ENCODE measurements around the gene THOC1.

GRCh38 chr18:248053-248452 lies 19.8 kb downstream of the THOC1 start:
- TF ChIP-seq CTCF (IDR thresholded peaks at IDR 0.05) (no peak), POLR2A (IDR thresholded peaks at IDR 0.05; ENCODE audit: low read depth) (no peak), EP300 (IDR thresholded peaks at IDR 0.05) (no peak), POLR2AphosphoS5 (IDR thresholded peaks at IDR 0.05) (no peak)

Measured in esophagus muscularis mucosa (tissue), 4 donors.